DLD1 (cell line): ENCODE measurements around the gene ARFGEF3.

ENCODE experiments used
- in situ Hi-C: cut with HindIII; loops from 2 replicates; pipeline ENCODE4 v1.10.0; 2017; ENCODE audit warnings: low sequenced_read_pairs

Gene ARFGEF3

DNA sequence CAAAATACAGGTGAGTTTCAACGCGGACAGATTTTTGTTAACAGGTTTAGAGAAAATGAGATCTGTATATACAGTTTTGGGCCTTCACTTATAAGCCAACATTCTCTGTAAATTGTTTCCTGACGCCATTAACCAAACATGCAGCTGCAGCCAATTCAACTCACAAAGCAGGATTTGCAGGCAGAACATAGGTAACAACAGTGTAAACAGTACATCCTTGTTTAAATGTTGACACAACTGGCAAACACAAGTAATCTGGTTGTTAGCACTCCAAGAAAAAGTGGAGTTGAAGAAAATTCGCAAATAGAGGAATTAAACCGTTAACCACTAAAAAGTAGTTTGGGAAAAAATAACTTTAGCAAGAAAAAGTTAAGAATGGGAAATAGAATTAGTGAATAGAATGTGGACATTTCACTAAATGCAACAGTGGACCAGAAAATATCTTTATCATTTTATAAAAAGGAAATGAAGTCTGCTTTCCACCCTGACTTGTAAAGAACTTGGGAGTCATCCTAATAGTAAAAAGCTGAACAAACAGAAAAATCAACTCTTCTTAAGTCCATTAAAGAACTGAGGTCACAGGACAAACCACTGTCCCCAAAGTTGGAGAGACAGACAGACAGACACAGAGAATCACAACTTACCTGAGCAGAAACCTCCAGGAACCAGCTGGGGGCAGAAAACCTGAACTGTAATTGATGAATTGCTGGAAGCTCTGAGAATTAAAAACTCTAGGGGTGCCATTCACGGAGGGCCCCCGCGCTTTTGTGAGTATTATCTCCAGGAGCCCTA is 226.0 kb downstream of the ARFGEF3 start:
- in situ Hi-C loops, result no loop called here

DNA sequence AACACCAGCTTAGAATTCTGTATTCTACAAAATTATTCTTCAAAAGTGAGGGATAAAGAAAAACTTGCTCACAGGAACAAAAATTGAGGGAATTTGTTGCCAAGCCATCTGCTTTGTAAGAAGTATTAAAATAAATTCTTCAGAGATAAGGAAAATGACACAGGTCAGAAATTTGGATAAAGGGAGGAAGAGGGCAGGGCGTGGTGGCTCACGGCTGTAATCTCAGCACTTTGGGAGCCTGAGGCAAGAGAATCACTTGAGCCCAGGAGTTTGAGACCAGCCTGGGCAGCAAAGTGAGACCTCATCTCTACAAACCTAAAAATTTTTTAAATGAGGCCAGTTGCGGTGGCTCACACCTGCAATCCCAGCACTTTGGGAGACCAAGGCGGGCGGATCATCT is 227.8 kb downstream of the ARFGEF3 start:
- in situ Hi-C loops, result no loop called here
